Fibroblast of the aortic adventitia (primary cell): Measurements from ENCODE around the gene GARIN5A. TPM values are rescaled to one million over a fixed set of nuclear protein-coding genes. Genes with fewer than 3 reads are reported as not detected.

Experiments used
- DNase-seq: peaks from one replicate; pipeline ENCODE4 v3.0.0-alpha.2; 2010; ENCODE audit warnings: low read depth
- H3K4me3 ChIP-seq: 2 replicates; pipeline ENCODE4 v1.5.1; 2011; ENCODE audit warnings: low read depth, mild to moderate bottlenecking, control low read depth, low read length, moderate library complexity
- total RNA-seq: library from RNA; depleted of rRNA; stranded (reverse); fragments of >200 nt; gene quantifications from 2 replicates; pipeline ENCODE4 v1.2.3, GENCODE V29; 2012; ENCODE audit warnings: low replicate concordance
- TF ChIP-seq, protein P1 (sequence below): IDR thresholded peaks from 2 replicates; pipeline ENCODE4 v1.5.1; 2011; ENCODE audit warnings: mild to moderate bottlenecking, low read length, control low read depth, inconsistent platforms; ENCODE audit not compliant: insufficient read depth

GARIN5A gene
- total RNA-seq, 1 donor = not detected

DNA sequence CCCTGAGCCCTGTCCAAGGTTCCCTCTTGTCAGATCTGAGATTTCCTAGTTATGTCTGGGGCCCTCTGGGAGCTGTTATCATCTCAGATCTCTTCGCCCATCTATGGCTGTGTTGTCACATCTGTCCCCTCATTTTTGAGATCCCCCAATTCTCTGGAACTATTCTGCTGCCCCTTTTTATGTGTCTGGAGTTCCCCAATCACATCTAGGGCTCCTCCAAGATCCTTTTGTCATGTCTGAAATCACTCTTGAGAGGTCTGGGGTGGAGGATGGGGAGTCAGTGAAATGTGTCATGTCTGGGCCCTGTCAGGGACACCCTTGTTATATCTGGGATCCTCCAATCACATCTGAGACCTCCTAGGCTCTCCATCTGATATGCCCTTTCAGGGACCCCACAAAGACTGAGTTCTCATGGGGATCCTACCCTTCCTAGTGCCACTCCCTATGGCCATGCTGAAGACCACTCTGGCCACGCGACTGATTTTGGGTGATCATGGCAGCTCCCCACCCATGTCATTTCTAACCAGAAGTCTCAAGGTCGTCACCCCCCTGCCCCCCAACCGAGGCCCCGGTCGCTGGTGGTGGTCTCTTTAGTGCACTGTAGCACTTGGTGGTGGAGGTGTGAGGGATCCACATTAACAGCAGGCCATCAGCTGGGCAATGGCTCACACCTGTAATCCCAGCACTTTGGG, 47.7 kb downstream of the GARIN5A start:
- TF ChIP-seq, protein P1, sequence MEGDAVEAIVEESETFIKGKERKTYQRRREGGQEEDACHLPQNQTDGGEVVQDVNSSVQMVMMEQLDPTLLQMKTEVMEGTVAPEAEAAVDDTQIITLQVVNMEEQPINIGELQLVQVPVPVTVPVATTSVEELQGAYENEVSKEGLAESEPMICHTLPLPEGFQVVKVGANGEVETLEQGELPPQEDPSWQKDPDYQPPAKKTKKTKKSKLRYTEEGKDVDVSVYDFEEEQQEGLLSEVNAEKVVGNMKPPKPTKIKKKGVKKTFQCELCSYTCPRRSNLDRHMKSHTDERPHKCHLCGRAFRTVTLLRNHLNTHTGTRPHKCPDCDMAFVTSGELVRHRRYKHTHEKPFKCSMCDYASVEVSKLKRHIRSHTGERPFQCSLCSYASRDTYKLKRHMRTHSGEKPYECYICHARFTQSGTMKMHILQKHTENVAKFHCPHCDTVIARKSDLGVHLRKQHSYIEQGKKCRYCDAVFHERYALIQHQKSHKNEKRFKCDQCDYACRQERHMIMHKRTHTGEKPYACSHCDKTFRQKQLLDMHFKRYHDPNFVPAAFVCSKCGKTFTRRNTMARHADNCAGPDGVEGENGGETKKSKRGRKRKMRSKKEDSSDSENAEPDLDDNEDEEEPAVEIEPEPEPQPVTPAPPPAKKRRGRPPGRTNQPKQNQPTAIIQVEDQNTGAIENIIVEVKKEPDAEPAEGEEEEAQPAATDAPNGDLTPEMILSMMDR = no peak
- no peak for DNase-seq
- no peak overlapping the region for H3K4me3 ChIP-seq

DNA sequence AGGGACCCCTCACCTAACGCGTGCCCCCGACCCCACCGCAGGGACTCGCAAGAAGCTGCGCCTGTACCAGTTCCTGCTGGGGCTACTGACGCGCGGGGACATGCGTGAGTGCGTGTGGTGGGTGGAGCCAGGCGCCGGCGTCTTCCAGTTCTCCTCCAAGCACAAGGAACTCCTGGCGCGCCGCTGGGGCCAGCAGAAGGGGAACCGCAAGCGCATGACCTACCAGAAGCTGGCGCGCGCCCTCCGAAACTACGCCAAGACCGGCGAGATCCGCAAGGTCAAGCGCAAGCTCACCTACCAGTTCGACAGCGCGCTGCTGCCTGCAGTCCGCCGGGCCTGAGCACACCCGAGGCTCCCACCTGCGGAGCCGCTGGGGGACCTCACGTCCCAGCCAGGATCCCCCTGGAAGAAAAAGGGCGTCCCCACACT, 48.6 kb downstream of the GARIN5A start:
- H3K4me3 ChIP-seq = peak overlapping the region; percentile 28
- TF ChIP-seq, protein P1 = no peak
- peak; percentile 73 for DNase-seq

- DNase-seq = no peak
- TF ChIP-seq, protein P1 = no peak
- H3K4me3 ChIP-seq = no peak overlapping the region
Measured at GRCh38 chr19:50427318-50427925, 49.2 kb downstream of the GARIN5A start.

GRCh38 chr19:50425581-50425980, 51.1 kb downstream of the GARIN5A start:
- no peak for DNase-seq
- TF ChIP-seq, protein P1 = no peak
- no peak overlapping the region for H3K4me3 ChIP-seq

GRCh38 chr19:50423279-50424113, 53.2 kb downstream of the GARIN5A start:
- no peak overlapping the region for H3K4me3 ChIP-seq
- TF ChIP-seq, protein P1 = no peak
- DNase-seq = no peak

GRCh38 chr19:50422397-50423278, 54.0 kb downstream of the GARIN5A start:
- TF ChIP-seq, protein P1 = no peak
- H3K4me3 ChIP-seq = no peak overlapping the region
- DNase-seq = no peak
